Measurements from ENCODE around the gene SVEP1.

The SVEP1 gene

DNA sequence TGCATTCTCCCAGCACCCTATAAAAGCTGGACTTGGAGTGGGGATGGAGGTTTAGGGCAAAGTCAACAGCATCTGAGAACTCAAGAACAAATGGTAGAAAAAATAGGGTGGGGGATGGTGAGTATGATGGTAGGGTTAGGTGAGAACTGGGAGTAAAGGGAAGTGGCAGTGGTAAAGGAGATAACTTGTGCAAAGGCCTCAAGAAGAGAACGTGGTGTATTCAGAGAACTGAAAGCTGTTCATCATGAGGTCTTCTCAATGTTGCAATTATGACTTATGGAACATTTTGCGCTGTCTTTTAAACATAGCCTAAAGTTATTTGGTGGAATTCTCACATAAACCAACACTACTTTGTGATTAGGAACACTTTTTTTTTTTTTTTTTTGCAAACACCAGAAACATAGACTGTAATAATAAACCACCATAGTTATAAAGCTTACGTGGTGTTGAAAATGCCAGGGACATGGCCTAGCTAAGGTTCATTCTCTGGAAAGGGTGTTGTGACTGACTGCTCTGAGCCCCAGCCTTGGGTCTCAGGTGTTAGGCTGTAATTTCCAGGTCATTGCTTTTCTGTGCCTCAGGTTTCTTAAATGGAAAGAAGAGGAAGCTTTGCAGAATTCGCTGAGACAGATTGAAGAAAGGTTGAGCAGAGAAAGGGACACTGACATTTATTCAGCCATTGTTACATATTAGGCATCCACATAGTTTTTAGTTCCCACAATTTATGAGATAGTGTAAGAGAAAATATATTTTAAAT, 222.7 kb downstream of the SVEP1 start:
- DNase-seq, result no peak

DNA sequence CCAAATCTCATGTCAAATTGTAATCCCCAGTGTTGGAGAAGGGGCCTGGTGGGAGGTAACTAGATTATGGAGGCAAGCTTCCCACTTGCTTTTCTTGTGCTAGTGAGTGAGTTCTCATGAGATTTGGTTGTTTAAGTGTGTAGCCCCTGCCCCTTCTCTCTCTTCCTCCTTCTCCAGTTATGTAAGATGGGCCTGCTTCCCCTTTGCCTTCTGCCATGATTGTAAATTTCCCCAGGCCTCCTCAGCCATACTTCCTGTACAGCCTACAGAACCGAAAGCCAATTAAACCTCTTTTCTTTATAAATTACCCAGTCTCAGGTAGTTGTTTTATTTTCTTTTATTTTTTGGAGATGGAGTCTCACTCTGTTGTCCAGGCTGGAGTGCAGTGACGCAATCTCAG, 223.6 kb downstream of the SVEP1 start:
- DNase-seq, result no peak

DNA sequence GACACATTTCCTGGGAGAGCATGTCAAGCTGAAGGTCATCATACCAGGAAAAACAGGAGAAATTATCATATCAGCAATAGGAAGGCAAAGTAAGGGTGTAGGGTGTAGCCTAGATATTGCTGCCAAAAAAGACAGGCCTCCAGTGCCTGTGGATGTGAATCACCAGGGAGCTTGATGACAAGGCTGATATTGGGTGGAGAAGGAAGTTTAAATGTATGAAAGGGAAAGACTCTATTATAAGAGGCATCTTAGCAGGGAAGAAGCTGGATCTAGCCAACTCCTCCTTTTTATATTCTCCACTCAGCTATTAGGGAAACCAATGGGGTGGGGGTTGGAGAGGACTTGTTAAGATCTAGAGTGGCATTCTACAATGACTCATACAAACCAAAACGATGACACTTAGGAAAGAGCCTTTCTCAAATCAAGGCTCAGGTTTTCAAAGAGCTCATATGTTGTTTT, 228.5 kb downstream of the SVEP1 start:
- no peak for DNase-seq

- no peak for DNase-seq
These were observed 233.2 kb downstream of the SVEP1 start for GRCh38 chr9:110346325-110346724.

GRCh38 chr9:110344821-110345220, 234.7 kb downstream of the SVEP1 start:
- DNase-seq, result no peak

GRCh38 chr9:110343551-110343950, 236.0 kb downstream of the SVEP1 start:
- DNase-seq, result no peak

GRCh38 chr9:110340306-110340705, 239.2 kb downstream of the SVEP1 start:
- no peak for DNase-seq

DNA sequence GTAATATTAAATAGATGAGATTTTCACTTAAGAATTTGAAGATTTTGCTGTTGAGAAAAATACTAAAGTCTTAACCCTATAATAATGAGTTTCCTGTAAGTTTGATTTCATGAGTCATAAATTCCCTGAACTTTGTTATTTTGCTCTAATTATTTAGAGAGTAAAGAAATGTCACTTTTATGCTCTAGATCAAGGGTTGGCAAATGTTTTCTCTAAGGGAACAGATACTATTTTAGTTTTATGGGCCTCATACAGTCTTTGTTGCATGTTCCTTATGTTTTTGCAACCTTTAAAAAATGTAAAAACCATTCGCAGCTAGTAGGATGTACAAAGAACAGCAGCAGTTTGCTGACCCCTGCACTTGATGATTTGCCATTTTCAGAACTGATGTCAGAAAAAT, 241.4 kb downstream of the SVEP1 start:
- no peak for DNase-seq

DNA sequence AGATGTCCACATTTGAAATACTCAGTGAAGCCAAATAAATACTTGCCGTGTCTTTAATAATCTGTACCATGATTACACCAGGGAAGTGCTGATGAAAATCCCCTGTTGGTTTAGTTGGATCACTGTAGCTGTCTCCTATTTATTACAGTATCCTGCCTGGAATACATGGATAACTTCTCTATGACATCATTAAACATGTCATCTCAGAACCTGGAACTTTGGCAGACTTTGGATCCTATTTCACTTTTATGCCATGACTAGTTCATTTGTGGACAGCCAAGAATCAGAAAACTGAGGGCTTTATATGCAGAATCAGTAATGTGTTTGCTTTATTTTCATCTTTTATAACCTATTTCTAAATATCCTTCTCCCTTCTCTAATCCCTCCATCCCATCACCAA, 241.8 kb downstream of the SVEP1 start, which contains the start of gene TXNDC8:
Gene TXNDC8, minus strand, starts transcription at position 137 of the 400 bp plus-strand sequence.
- no peak for DNase-seq

DNA sequence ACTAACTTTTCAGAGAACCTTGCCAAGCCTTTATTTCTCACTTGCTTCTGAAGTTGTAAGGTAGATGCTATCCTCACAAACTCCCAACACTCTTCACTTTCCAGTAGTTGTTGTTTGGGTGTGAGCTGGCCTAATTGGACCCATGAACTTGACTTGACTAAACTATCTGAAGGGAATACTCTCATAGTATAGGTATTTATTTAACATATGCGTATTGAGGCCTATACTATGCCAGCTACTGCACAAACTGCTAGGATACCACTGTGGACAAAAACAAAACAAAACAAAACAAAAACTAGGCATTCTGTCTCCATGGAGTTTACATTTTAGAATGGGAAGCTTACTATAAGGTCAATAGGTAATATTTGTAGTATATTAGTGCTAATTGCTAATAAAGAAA, 243.2 kb downstream of the SVEP1 start:
- DNase-seq, result no peak

DNA sequence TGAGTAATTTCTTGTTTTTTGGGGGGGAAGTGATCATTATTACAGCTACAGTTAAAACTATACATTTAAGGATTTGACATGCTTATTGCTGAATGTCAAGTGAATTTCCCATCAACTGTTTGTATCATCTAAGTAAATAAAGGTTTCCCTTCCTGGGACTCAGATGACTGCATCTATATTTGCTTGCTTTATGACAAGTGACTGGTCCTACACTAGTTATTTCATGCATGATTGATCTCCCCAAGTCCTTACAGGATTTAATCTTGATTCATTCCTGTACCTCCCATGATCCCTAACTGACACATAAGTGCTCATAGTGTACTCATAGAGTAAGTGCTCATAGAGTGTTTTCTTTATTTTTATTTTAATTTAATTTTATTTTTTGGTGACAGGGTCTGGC, 244.7 kb downstream of the SVEP1 start:
- DNase-seq, result peak; percentile 53

DNA sequence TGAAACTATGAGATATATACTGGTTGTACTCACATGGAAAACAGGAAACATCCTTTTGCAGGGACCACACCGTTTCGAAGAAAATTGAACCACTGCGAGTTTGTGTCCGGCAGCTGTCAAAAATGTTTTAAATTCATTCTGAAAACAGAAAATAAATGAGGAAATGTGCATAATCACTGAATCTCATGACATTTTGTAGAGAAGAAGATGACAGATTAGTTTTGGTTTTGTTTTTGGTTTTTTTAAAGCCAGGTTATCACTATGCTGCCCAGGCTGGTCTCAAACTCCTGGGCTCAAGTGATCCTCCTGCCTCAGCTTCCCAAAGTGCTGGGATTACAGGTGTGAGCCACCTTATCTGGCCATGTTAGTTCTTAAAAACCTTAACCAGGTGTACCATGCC, 245.4 kb downstream of the SVEP1 start:
- no peak for DNase-seq

- no peak for DNase-seq
These were observed 246.8 kb downstream of the SVEP1 start for GRCh38 chr9:110332766-110333165.

DNA sequence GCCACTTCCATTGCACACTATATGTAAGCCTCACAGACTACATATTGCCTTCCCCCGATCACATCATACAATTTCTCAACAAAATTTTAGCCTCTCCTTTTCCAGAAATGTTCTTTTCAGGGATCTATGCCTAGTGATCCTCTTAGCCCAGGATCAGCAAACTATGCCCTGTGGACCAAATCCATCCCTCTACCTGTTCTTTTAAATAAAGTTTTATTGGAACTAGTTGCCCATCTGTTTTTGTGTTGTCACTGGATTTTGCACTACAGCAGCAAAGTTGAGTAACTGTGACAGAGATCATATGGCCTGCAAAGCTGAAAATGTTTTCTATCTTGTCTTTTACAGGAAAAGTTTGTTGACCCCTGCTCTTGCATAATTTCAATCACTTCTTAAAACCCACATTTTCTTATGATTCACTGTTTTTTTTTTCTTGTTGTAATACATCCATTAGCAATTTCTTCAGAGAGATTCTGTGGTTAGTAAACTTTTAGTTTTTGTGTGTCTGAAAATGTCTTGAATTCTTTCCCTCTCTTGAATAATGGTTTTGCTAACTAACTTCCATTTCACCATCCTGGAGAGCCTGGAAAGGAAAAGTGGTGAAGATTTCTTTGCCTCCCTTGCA, 248.9 kb downstream of the SVEP1 start:
- no peak for DNase-seq

DNA sequence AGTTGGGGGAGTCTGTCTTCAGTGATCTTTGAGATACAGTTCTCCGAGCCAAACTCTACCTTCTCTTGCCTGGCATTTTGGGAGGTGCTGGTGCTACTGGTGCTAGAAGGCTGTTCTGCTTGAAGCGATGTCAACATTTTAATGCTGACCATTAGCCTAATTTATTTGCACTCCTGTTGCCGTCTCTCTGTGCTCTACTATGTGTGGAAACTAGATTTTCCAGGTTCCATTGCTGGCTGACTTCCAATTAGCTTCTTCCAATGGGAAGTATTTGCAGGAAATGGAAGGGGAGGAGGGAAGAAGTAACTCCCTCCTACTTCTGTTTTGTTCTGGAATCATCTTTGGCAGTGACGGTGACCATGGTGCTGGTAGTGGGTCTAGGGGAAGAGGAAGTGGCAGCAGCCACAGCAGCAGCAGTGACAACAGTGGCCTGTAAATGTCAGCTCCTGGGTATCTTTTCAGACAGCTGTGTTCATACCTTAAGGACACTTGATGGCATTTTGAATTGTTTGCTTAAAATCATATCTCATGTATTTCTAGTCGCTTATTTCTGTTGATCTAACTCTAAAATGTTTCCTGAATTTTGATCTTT, 249.8 kb downstream of the SVEP1 start:
- peak; percentile 37 for DNase-seq

DNA sequence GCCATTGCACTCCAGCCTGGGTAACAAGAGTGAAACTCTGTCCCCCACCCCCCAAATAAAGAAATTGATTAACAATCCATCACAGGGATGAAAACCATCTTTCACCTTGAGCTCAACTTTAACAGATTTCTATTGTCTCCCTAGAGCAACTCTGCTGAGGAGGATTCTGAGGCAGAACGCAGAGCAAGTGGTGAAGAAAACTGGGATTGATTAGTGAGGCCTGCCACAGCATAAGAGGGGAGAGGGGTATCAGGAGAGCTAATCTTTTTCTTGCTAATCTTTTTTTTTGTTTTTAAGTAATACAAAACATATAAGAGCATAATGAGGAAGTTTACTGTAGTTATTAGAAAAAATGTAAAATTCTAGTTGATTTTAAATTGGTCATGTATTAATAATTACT, 250.8 kb downstream of the SVEP1 start:
- DNase-seq, result no peak

DNA sequence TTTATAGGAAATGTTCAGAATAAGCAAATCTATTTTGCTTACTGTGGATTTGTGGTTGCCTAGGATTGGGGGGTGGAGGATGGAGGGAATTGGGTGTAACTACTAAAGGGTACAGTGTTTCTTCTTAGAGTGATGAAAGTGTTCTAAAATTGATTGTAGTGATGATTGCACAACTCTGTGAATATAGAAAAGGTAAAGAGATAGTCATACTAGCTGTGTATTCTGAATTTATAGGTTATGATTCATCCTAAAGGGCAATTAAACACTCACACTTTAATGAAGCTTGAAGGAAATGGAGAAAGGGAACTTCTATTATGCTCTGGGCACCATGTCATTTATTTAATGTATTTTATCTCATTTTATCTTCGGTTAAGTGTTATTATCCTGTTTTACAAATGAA, 251.8 kb downstream of the SVEP1 start:
- DNase-seq, result no peak

DNA sequence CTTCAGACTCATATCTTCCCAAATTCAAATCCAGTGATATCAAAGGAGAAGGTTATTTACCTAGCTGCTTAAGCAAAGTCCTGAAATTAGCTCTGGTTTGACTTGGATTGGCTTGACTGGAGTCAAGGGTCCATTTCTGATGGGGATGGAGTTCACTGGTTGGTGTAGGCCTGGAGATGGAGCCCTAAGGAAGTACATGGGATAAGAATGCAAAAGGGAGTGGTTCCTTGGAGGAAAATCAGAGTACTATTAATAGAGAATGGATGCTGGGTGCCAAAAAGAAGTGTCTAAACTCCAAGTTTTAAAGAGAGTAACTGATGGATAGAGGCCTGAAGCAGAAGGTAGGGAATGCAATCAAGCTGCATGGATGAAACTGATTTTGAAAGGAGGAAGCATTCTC, 255.7 kb downstream of the SVEP1 start:
- DNase-seq, result no peak

GRCh38 chr9:110320651-110321445, 258.7 kb downstream of the SVEP1 start:
- DNase-seq, result no peak

DNA sequence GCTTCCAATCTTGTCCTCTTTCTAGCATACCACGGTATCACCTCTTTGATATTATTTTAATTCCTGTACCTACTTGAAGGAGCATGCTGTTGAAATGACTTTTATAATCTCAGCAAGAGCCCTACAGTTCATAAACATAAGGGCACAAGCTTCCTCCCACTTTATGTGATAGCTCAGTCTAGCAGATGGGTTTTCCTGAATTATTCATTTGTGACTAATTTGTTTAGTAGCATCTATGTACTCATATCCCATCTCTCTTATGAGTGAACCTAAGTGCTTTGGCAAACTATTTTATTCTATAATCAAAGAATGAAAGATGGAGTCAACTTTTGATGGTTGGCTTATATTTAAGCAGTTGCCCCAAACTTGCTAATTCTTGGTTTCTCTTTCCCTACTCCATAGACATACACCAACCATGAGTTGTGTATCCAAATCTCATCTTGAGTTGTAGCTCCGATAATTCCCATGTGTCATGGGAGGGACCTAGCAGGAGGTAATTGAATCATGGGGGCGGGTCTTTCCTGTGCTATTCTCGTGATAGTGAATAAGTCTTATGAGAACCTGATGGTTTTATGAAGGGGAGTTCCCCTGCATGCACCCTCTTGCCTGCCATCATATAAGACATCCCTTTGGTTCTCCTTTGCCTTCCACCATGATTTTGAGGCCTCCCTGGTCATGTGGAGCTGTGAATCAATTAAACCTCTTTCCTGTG, 259.6 kb downstream of the SVEP1 start:
- DNase-seq, result no peak

GRCh38 chr9:110317911-110318310, 261.6 kb downstream of the SVEP1 start:
- no peak for DNase-seq

DNA sequence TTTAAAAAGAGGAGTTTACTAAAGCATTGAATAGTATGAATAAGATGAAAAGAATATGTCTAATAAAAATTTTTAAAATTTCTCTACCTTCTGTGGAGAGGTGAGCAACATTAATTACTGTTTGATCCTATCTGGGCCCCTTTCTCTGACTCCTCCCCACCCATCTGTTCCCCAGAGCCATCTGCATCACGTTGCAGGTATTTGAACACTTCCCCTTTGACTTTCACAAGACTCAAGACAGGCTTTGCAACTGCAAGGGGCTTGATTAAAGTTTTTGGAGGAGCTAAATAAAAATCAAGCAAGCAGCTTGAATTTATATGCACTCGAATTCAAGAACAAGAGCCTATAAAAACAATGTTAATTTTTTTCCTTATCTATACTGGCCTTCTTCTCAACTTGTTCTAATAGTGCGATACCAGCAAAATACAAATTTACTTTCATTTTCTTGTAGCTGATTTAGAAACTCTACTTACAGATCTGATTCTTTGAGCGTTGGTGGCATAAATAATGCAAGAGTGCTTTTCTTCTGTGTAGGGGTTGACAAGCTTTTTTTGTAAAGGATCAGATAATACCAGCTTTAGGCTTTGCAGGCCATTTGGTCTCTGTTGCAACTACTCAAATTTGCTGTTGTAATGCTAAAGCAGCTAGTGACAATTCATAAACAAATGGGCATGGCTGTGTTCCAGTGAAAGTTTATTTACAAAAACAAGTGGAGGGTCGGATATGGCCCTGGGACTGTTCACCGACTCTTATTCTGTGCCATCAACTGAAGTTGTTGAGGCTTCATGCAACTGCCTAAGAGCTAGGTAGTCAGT, 263.1 kb downstream of the SVEP1 start:
- DNase-seq, result no peak
